Caco-2 (cell line): ENCODE data around the gene RRAD. TPM values are rescaled to one million over a fixed set of nuclear protein-coding genes. Genes with fewer than 3 reads are reported as not detected.

Experiments
- BruUV-seq: library from RNA; stranded (reverse); fragments of 400-500 nt; replicated peaks from 2 replicates; lab custom pipeline; 2021; lab: Mats Ljungman, UMichigan
- CTCF ChIA-PET: fragments of 300-600 bp; sonication (Branson Sonifier 250); formaldehyde crosslinking; loops from one replicate; lab custom pipeline; 2022; ENCODE audit warnings: antibody characterized with exemption; lab: Charles Lee
- POLR2A ChIA-PET: fragments of 300-600 bp; sonication (Branson Sonifier 250); formaldehyde crosslinking; loops from one replicate; lab custom pipeline; 2022; ENCODE audit warnings: antibody characterized with exemption; lab: Charles Lee
- DNase-seq, 2 experiments: peaks; one replicate each; pipeline versions ENCODE4 v3.0.0 to v3.0.0-alpha.2; 2020 to 2022
- H3K27me3 ChIP-seq: replicated peaks from 2 replicates; pipeline ENCODE4 v1.6.0; 2011; ENCODE audit warnings: low read length; ENCODE audit not compliant: control insufficient read depth, insufficient read depth
- H3K36me3 ChIP-seq: 2 replicates; pipeline ENCODE4 v1.5.1; 2011; ENCODE audit warnings: low read length; ENCODE audit not compliant: control insufficient read depth, insufficient read depth
- H3K4me1 ChIP-seq: fragments of 250-450 bp; sonication (Bioruptor Pico); 2 replicates; pipeline ENCODE4 v1.5.1; 2020; ENCODE audit warnings: mild to moderate bottlenecking
- H3K4me3 ChIP-seq: 2 replicates; pipeline ENCODE4 v1.5.1; 2011; ENCODE audit warnings: low read depth, mild to moderate bottlenecking, control low read depth, low read length
- H3K9me3 ChIP-seq: fragments of 250-450 bp; sonication (Bioruptor Pico); 2 replicates; pipeline ENCODE4 v1.5.1; 2020; ENCODE audit warnings: mild to moderate bottlenecking, moderate library complexity
- H3K27ac Mint-ChIP-seq: one replicate; pipeline ENCODE4 v1.8.0; 2022; ENCODE audit warnings: mixed read lengths; ENCODE audit not compliant: unreplicated experiment
- H3K27me3 Mint-ChIP-seq: one replicate; pipeline ENCODE4 v1.8.0; 2022; ENCODE audit warnings: mixed read lengths; ENCODE audit not compliant: insufficient read depth, unreplicated experiment
- H3K36me3 Mint-ChIP-seq: one replicate; pipeline ENCODE4 v1.8.0; 2022; ENCODE audit warnings: mild to moderate bottlenecking, mixed read lengths; ENCODE audit not compliant: insufficient read depth, unreplicated experiment
- H3K4me1 Mint-ChIP-seq: one replicate; pipeline ENCODE4 v1.8.0; 2022; ENCODE audit warnings: low read depth, mixed read lengths; ENCODE audit not compliant: unreplicated experiment
- H3K4me3 Mint-ChIP-seq: one replicate; pipeline ENCODE4 v1.8.0; 2022; ENCODE audit warnings: mild to moderate bottlenecking, moderate library complexity, mixed read lengths; ENCODE audit not compliant: unreplicated experiment
- H3K9me3 Mint-ChIP-seq: one replicate; pipeline ENCODE4 v1.8.0; 2022; ENCODE audit warnings: mixed read lengths; ENCODE audit not compliant: unreplicated experiment
- intact Hi-C: fragments of 100-400 bp; cut with micrococcal nuclease; formaldehyde crosslinking; loops from one replicate; pipeline ENCODE4 v1.10.0; 2022; ENCODE audit not compliant: unreplicated experiment
- total RNA-seq: library from RNA; stranded (reverse); gene quantifications from 2 replicates; pipeline ENCODE4 v1.2.3, GENCODE V29; 2022
- TF ChIP-seq, protein P1 (sequence below), 2 experiments: fragments of 200-600 bp in 1 of 2; IDR thresholded peaks; 1 replicate in 1 of 2; 2 replicates in 1 of 2; pipeline versions ENCODE4 v1.5.1 to v1.8.0; 2011 to 2022; ENCODE audit warnings: antibody characterized with exemption in 1 of 2, control low read depth in 1 of 2, inconsistent platforms in 1 of 2, low read depth in 1 of 2, low read length in 1 of 2, mild to moderate bottlenecking in 1 of 2, moderate library complexity in 1 of 2; ENCODE audit not compliant: insufficient read depth in 1 of 2, severe bottlenecking in 1 of 2, unreplicated experiment in 1 of 2

RRAD gene
- total RNA-seq, 1 experiment from 2014 or later = 1.1 TPM

DNA sequence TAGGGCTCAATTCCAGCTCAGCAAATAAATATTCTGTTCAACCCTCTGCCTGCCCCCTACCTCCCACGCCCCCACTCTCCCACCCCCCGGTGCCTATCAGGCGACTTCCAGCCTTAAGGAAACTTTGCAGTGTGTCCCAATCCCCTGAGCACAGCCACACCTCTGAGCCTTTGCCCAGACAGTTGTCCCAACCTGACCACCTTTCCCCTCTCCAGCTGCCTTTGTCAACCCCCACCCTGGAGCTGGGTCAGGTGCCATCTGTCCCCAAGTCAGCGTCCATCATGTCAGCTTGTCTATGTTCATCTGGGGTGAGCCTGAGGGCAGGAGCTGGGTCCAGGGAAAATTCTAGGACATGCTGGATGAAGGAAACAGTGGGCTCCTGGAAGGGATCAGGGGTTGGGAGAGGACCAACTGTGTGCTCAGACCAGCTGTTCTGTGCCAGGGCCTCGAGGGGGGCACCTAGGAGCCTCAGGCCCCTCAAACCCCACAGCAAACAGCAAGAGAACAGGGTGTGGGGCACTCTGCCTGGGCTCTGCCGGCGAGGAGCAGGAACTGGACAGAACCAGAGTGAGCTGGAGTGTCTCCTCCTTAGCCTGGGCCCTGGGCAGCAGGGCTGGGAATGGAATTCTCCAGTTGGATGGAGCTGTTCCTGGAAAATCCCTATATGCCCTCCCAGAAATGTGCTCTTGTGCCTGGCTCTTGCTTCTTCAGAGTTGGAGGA is 24.5 kb downstream of the RRAD start:
- no peak overlapping the region for H3K4me3 Mint-ChIP-seq
- TF ChIP-seq, protein P1, sequence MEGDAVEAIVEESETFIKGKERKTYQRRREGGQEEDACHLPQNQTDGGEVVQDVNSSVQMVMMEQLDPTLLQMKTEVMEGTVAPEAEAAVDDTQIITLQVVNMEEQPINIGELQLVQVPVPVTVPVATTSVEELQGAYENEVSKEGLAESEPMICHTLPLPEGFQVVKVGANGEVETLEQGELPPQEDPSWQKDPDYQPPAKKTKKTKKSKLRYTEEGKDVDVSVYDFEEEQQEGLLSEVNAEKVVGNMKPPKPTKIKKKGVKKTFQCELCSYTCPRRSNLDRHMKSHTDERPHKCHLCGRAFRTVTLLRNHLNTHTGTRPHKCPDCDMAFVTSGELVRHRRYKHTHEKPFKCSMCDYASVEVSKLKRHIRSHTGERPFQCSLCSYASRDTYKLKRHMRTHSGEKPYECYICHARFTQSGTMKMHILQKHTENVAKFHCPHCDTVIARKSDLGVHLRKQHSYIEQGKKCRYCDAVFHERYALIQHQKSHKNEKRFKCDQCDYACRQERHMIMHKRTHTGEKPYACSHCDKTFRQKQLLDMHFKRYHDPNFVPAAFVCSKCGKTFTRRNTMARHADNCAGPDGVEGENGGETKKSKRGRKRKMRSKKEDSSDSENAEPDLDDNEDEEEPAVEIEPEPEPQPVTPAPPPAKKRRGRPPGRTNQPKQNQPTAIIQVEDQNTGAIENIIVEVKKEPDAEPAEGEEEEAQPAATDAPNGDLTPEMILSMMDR (IDR thresholded peaks at IDR 0.05; ENCODE audit: insufficient read depth in 1 of 2, low read depth in 1 of 2, low read length in 1 of 2, severe bottlenecking in 1 of 2, unreplicated experiment in 1 of 2) = no peak
- Histone ChIP-seq H3K36me3 (no peaks in the 10 kb centered on the region), H3K4me3 (no peak overlapping the region), H3K27me3 (no peaks in the 10 kb centered on the region), H3K9me3 (no peaks in the 10 kb centered on the region), H3K4me1 (peaks cover 68% of the 10 kb centered on the region)
- no peaks in the 10 kb centered on the region for H3K36me3 Mint-ChIP-seq
- BruUV-seq = no TSS peak
- H3K27ac Mint-ChIP-seq = peak overlapping the region; percentile 69
- no peaks in the 10 kb centered on the region for H3K27me3 Mint-ChIP-seq
- no peaks in the 10 kb centered on the region for H3K9me3 Mint-ChIP-seq
- peaks cover 42% of the 10 kb centered on the region for H3K4me1 Mint-ChIP-seq
- POLR2A ChIA-PET = no interaction called here
- CTCF ChIA-PET = interaction anchor here (0.6 to 0.9 kb wide), 2 partner anchors 33 to 47 kb away, joined by 3 read pairs; no protein-coding TSS in a partner anchor
- intact Hi-C loops = no loop called here
- no peak for DNase-seq

DNA sequence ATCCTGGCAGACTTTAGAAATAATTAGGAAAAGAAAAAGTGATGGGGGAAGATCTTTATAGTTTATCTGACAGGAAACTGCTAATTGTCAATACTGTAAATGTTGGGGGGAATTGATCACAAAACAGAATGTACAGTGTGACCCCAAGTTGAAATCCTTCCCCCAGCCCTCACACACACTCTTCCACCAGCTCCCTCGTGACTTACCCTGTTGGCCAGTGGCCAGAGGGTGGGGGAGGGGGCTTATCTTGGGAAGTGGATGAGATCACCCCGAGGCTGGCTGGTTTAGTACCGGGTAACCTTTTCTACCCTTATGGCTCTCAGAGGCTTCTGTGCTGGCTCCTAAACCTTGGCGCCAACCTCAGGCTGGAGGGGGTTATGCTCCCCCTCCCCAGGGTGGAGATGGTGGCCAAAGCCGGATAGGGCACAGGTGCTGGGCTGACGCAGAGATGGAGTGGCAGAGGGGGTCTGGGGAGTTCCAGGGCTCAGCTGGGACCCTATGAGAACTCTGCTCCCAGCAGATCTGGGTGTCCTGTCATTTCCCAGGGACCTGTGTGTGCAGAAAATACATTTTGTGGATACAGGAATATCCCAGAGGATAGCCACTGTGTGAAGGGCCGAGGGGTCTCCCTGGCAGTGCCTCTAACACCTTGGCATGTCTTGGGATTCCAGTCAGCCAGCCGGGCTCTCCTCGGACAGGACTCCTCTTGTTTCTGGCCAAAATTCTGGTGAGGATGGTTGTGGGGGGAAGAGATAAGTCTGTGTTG is 25.2 kb downstream of the RRAD start:
- TF ChIP-seq, protein P1 (IDR thresholded peaks at IDR 0.05; ENCODE audit: insufficient read depth in 1 of 2, low read depth in 1 of 2, low read length in 1 of 2, severe bottlenecking in 1 of 2, unreplicated experiment in 1 of 2) = no peak
- Mint-ChIP-seq H3K27me3 (no peaks in the 10 kb centered on the region), H3K27ac (peak overlapping the region; percentile 69), H3K4me1 (peaks cover 38% of the 10 kb centered on the region), H3K9me3 (no peaks in the 10 kb centered on the region), H3K36me3 (no peaks in the 10 kb centered on the region), H3K4me3 (no peak overlapping the region)
- peak; percentile 75 to 84 for DNase-seq
- Histone ChIP-seq H3K4me1 (peaks cover 68% of the 10 kb centered on the region), H3K27me3 (no peaks in the 10 kb centered on the region), H3K36me3 (no peaks in the 10 kb centered on the region), H3K9me3 (no peaks in the 10 kb centered on the region), H3K4me3 (no peak overlapping the region)
- CTCF ChIA-PET = interaction anchor here (0.6 kb wide), 2 partner anchors 32 to 47 kb away, joined by 3 to 9 read pairs; no protein-coding TSS in a partner anchor
- POLR2A ChIA-PET = interaction anchor here (0.5 kb wide), 1 partner anchor 42 kb away, joined by 3 read pairs; no protein-coding TSS in a partner anchor
- BruUV-seq = no TSS peak
- intact Hi-C loops = no loop called here

DNA sequence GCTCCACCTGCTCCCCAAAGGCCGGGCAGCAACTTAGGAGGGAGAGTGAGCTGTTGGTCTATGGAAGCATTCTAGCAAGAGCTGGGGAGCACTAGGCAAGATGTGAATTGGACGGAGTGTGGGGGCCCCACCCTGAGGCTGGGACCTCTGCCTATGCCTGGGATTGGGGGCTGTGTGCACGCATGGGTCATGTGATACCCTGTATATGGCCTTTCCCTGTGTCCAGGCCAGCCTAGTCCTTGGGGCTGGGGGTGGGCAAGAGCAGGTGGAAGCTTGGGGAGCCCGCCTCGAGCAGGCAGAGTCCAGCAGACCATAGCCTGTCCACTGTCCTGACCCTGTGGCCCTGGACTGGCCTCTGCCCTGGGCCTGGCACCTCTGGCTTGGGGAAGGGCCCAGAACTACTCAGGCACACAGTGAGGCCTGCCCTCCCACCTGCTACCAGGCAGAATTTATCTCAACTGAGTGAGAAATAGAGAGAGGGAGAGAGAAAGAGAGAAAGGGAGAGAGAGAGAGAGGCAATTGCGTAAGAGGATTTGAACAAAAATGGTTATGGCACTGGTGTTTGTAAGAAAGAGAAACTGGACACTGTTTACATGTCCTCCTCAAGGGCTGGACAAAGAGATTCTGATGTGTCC is 25.9 kb downstream of the RRAD start:
- BruUV-seq = no TSS peak
- Histone ChIP-seq H3K36me3 (no peaks in the 10 kb centered on the region), H3K27me3 (no peaks in the 10 kb centered on the region), H3K9me3 (no peaks in the 10 kb centered on the region), H3K4me1 (peaks cover 61% of the 10 kb centered on the region), H3K4me3 (no peak overlapping the region)
- peak overlapping the region; percentile 69 for H3K27ac Mint-ChIP-seq
- DNase-seq = no peak
- H3K9me3 Mint-ChIP-seq = no peaks in the 10 kb centered on the region
- H3K27me3 Mint-ChIP-seq = no peaks in the 10 kb centered on the region
- H3K36me3 Mint-ChIP-seq = no peaks in the 10 kb centered on the region
- H3K4me3 Mint-ChIP-seq = no peak overlapping the region
- intact Hi-C loops = no loop called here
- ChIA-PET POLR2A (interaction anchor here (0.5 kb wide), 1 partner anchor 43 kb away, joined by 3 read pairs; no protein-coding TSS in a partner anchor), CTCF (interaction anchor here (0.6 kb wide), 1 partner anchor 31 kb away, joined by 9 read pairs; no protein-coding TSS in a partner anchor)
- TF ChIP-seq, protein P1 (IDR thresholded peaks at IDR 0.05; ENCODE audit: insufficient read depth in 1 of 2, low read depth in 1 of 2, low read length in 1 of 2, severe bottlenecking in 1 of 2, unreplicated experiment in 1 of 2) = no peak
- peaks cover 33% of the 10 kb centered on the region for H3K4me1 Mint-ChIP-seq
